NCI-H226 (cell line): ENCODE measurements around the gene SH3RF3.

Source experiments
- DNase-seq: peaks from one replicate; pipeline ENCODE4 v3.0.0-alpha.2; 2015

The SH3RF3 gene

DNA sequence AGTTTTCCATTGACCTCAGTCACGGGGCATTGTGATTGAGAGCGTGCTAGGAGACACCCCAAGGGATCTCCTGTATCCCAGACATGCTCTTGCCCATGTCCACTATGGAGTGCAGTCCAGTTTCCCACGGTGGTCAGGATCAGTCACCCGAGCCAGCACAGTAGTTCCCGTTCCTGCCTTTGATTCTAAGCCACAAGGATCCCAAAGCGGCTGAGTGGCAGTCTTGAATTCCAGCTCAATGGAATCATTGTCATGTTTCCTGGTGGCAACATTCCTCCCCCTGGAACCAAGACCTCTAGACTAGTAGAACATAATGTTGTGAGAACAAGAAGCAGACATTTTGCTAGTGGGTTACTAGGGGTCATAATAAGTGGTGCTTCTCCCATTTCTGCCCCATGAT is 330.5 kb downstream of the SH3RF3 start:
- no peak for DNase-seq

DNA sequence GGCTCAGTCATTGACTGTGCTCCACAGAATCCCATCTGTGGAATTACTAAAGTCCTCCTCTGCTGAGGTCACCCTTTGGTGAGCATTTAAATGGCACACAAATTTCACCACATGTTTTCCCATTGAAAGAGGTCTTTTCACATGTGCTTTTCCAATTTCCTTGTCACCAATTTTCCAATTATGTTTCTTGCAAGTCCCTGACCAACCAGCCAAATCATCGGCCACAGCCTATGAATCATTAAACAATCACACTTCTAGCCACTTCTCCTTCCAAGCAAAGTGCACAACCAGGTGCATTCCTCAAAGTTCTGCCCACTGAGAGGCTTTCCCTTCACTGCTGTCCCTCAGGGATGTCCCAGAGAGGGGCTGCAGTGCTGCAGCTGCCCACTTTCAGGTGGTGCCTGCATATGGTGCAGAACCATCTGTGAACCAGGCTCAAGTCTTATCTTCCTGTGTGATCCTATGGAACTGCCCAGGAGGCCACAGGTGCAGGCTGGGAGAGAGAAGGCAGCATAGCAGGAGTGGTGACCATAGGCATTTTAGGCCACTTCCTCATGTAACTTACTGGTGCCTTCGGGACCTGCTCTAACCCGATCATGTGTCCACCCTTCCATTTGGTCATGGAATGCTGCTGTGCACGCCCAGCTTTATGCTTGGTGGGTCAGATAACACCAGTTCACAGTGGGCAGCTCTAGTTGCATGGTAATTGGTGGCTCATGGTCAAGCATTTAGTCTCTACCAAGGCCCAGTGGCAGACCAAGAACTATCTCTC is 331.7 kb downstream of the SH3RF3 start:
- DNase-seq: no peak

DNA sequence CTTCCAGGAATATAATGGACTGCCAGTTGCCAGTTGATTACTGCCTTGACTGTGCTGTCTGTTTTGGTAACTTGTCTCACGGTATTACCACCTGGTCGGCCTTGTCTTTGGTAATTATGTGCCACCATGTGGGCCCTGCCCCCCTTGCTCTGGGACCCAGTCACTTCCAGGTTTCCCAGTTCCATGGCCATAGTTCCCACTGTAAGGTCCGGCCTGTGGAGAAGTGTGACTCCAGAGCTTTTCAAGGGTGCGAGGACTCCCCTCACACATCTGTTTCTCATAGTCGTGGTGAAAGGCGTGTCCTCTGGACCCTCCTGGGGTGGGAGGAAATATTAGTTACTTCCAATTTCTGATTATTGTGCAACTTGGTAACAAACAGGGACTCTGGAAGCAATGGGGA is 334.2 kb downstream of the SH3RF3 start:
- DNase-seq: no peak

DNA sequence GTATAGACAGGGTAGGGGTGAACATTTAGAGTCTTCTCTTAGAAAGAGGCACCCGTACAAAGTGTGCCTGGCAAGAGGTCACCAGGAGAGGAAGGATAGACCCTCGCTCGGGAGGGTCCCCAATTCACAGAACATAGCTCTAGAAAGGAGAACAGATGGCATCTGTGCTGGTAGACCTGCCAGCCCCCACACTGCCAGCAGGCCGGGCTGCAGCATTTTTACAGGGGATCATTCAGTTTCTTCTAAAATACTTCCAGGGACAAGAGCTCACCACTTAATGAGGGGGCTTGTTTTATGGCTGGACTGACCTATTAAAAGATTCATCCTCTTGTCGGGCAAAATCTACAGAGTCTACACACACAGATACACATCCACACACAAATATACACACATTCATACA is 334.9 kb downstream of the SH3RF3 start:
- no peak for DNase-seq

DNA sequence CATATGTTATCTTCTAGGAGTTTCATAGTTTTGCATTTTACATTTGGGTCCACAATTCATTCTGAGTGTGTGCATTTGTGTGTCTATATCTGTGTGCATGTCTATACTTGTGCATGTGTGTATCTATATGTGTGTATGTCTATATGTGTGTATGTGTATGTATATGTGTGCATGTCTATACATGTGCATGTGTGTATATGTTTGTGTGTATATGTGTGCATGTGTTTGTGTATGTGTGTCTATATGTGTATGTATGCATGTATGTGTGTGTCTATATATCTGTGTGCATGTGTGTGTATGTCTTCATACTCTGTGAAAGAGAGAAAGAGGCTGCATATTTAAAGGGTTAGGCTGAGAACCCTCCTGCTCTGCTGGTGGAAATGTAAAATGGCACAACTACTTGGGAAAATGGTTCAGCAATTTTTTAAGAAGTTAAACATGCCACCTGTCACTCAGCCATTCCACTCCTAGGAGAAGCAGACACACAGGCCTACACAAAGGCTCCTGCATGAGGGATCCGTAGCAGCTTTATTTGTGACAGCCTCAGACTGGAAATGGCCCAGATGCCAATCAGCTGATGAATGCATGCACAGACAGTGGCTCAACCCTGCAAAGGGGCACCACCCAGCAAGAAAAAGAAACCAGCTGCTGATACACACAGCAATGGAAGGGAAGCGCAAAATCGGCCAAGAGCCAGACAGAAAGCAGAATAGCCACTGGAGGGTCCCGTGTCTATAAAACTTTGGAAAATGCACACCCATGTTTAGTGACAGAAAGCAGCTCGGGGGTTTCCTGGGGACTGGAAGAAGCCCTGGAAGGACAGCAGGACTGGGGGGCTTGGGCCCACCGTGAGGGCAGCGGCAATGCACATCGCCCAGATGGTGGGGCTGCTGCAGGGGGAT is 337.9 kb downstream of the SH3RF3 start:
- DNase-seq: no peak

DNA sequence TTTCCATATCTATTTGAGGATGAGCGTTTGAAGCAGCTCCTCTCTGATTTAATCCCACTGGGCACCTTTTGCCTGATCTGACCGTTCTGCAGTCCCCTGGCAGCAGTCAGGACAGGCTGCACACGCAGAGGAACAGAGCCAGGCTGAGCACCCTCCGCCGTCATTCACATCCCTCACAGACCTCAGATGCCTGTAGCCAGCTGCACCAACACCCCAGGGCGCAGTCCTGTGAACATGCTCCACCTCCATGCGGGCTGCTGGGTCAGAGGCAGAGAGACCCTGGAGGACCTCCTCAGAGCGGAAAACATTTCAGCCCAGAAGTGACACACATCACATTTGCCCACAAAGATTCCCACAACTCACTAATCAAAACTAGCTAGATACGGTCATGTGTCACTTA is 338.7 kb downstream of the SH3RF3 start:
- DNase-seq: no peak

DNA sequence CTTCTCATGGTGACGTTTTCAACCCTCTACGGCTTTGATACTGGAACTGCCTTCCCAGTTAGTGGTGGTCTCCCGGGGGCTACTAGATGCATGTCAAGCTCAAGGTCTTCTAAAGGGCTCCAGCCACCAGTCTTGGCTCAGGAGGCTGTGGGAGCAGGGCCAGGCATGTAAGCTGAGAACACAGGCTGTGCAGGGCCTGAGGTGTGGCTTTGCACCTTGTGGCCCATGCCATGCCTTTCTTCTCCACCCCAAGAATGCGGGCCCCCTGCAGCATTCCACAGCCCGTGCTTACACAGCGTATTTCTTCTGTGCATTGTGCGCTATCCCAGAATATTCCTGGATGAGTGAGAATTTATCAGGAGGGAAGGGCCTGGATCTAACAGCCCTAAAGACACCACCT is 339.9 kb downstream of the SH3RF3 start:
- DNase-seq: no peak

DNA sequence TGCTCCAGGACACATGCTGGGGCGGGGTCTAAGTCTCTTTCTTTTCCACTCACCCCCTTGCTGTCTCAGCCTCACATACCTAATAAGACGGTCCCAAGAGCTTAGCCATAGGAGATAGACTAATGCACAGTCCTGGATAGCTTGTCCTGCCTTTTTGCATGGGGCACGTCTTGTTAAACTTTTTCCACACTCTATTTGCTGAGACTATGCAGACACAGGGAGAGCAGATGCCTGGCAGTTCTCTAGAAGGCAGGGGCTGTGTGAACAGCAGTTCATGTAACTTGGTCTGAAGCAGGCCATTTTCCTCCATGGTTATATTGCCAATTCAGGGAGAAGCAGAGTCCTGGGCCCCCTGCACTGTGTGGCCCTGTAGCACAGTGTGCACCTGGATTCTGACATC is 342.7 kb downstream of the SH3RF3 start:
- no peak for DNase-seq

DNA sequence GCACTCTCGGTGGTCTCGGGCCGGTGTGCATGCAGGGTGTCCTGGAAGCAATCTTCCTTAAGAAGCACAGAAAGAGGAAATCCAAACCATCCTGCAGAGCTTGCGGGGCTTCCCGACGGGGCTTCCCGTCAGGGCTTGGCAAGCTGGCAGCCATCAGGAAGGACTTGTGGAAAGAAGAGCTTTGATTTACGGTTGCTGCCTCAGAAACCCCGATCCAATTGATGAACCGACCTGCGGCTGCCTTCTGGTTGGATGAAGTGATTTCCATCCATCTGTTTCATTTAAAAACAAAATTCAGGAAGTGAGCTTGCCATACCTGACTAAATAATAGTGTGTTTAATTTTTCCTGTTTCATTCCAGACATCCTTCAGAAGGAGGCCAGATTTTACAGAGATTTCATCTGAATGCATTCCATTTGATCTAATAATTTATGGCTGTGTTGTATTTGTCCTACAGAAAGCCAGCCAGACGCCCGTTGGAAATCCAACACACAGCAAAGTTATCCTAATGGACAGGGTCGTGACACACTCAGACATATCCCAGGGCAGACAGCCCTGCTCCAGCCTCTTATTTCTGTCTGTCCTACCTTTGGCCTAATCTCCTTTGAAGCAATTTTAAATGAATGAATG is 343.4 kb downstream of the SH3RF3 start:
- DNase-seq: no peak

DNA sequence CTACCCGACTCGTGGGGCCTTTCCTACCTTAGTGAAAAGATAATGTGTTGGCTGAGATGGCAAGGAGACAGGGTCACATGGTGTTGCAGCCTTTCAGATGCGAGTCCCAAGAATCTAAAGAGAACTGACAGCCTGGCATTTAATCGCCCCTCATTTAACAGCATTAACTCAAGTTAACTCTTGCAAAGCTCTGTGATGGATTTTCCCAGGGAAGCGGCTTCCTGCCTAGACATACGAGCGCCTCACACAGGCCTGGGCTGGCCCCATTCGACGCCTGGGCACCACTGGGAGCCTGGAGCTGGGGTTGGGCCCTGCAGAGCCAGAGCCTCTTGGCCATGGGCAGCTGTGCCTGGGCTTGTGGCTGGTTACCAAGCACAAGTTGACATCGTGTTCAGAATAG is 344.0 kb downstream of the SH3RF3 start:
- no peak for DNase-seq

DNA sequence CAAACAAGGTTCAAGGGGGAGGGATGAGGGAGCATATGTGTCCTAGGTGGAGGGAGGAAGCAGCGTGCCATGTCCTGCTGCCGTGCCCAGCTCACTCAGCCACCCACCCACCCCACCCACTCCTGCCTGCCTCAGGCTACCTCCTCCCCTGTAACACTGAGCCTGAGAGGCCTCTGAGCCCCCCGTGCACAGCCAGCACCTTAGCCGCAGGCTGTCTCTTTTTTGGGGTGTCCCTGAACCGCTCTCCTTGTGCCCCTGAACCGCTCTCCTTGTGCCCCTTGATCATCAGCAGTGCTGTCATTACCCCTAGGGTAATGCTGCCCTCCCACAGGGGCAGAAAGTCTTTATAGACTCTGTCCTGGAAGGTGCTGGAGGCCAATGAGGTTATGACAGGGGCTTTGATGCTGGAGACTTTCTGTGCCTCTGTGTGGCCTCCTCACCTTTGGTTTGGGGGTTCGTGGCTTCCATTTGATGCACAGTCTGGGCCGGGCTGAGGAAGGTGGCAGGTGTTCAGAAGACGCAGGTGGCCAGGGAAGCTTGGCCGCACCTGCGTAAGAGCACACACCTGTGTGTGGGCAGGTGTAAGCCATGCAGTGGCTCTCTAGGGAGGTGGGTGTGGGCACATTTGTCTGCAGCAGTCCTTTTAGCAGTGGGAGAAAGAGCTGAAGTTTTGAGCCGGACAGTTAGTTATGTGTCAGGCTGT is 344.8 kb downstream of the SH3RF3 start:
- no peak for DNase-seq

DNA sequence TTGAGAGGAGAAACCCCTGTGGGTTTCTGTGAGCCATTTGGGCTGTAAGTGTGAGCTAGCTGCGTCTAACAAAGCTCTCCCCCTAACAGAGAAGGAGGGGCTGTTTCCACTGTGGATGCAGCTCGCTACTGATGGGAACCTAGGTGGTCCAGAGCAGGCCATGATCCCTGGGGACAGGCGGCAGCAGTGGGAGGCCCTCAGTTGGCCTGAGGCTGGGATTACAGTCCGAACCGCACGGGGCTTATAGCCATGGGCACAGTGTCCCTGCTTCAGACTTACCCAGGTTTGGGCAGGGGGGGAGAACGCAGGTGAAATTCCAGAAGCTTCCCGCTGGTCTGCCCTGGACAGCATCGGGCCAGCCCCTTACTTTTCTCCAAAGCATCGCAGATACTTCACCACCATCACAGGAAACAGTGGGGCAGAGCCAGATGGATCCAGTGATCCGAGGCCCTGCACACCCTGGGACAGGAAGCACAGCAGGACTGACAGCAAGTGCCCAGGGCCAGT is 345.4 kb downstream of the SH3RF3 start:
- DNase-seq: no peak

DNA sequence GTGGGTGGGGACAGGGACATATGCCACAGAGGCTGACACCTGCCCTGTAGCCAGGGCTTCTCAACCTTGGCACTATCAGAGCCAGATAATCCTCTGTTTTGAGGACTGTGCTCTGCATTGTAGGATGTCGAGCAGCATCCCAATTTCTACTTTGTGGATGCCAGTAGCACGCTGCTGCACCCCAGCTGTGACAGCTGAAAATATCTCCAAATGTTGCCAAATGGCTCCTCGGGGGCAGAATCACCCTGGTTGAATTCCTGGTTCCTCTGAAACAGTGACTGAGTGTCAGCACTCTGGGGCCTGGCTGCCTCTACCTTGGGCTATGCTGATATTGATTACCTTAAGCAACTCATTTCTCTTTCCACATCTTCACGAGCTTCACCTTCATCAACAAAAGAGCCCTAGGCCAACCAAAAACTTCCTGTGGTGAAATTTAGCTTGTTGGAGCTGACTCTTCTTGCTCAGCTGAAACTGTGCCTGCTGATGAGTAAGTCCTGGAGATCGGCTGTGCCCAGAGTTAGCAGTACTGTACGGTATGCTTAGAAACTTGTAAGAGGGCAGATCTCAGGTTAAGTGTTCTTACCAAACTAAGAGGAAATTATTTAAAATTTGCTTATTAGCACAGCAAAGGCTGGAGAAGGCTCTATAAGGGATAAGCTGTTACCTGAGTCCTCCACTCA is 346.7 kb downstream of the SH3RF3 start:
- no peak for DNase-seq

DNA sequence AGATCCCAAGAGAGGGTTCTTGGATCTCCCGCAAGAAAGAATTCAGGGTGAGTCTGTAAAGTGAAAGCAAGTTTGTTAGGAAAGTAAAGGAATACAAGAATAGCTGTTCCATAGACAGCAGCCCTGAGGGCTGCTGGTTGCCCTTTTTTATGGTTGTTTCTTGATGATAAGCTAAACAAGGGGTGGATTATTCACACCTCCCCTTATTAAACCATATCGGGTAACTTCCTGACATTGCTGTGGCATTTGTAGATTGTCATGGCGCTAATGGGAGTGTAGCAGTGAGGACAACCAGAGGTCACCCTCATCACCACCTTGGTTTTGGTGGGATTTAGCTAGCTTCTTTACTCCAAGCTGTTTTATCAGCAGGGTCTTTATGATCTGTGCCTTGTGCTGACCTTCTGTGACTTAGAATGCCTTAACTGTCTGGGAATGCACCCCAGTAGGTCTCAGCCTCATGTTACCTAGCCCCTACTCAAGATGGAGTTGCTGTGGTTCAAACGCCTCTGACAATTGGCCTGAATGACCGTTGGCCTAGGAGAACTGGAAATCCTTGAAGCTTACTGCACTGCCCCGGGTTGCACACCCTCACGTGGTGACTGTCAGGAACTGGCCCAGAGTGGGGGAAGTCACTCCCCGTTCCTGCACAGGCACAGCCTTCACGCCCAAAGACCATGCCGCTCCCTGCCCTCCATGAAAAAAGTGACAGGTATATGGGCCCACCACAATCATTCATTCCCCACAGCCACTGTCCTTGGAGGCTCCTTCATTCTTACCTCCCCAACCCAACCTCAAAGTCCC is 347.8 kb downstream of the SH3RF3 start:
- no peak for DNase-seq

DNA sequence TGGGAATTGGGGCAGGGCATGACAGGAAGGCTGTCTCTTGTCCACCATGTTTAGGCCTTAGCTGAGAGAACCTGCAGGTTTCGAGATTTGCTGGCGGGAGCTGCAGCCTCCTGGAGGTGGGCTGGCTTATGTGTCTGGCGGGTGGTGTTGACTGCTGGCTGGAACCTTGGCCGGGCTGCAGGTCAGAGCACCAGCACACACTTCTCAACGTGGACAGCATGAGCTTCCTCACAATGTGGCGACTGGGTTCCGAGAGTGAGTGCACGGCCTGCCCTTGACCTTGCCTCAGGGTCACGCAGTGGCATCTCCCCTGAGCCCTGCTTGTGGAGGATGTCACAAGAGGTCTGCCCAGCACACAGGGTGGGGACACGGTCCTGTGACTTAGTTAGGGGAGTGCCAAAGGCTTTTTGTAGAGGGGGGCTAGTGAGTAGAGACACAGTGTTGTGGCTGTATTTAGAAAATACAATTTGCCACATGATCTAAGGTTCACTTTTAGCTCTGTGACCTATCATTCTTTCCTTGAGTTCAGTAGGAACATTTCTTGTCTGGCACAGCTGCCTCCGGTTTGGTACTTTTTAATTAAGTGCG is 350.0 kb downstream of the SH3RF3 start:
- no peak for DNase-seq

DNA sequence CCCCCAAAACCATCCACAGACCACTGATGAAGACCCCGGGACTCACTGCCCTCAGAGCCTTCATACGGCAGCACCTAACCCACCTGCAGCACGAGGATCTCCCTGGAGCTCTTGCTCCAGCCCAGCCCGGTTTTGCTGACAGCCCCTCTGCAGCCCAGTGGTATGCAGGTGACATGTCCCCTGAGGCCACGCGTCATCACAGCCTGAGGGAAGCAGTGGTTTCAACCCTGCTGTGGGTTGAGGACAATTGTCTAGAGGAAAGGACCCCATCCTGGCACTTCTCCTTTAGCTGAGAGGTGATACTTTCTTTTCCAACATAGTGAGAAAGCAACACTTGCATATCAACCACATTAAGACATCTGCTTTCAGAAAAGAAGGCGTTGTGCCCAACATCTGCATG is 350.8 kb downstream of the SH3RF3 start:
- no peak for DNase-seq

DNA sequence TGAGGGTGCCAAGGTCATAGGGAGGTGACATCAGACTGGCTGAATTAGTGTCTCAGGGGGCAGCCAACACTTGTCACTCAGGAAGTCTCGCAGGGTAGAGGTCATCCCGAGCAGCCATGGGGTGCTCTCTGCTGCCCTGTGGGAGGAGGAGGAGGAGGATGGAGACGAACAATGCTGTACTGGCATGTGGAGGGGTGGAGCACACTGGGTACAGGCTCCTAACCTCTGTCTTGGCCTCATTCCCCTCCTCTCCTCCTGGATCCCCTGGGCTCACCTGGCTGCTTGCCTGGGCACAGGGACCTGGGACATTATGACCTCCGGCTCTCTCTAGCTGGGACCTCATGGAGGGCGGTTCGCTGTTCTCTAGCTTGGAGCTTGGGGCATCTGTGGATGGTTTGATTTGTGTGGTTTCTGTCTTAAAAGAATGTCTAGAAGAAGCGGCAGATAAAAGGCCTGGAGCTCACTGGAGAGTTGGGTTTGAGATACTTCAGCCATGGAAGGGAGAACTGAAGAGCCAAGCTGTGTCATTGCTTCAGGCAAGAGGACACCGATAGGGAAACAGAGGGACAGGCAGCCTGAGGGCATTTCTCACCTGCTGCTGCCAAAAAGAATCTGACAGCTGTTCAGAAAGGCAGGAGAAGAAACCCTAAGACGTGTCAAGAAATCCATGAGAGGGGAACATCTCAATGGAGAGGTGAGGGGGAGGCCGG is 351.6 kb downstream of the SH3RF3 start:
- no peak for DNase-seq

DNA sequence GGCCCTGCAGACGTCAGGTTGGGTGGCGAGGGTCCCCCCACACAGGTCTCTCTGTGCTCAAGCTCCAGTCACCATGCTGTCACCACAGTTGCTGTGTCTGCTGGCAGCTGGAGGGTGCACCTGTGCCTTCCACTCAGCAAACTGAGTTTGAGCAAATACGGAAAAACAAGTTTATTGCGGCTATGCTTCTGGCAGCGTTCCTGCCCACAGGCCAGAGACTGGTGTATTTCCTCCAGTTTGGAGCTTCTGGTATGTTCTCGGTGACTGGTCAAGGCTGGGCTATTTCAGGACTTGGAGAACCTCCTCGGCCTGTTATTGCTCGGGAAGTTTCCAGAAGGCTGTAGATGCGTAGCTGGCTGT is 352.2 kb downstream of the SH3RF3 start:
- DNase-seq: no peak

DNA sequence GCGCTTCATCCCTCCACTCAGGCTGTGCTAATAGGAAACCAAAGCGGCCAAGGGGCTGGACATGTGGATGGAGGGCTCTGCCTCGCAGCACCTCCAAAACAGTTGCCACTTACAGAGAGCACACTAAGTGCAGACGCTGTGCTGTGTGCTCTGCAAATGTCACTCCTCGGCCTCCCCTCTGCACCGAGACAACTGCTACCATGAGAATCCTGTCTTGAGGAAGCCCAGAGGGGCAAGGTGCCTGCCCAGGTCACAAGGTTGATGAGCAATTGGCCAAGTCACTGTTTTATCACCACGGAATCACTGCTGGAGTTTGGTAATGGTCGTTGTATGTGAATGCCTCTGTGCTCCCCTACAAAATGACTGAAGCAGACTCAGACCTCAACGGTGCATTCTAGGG is 352.6 kb downstream of the SH3RF3 start:
- DNase-seq: no peak

DNA sequence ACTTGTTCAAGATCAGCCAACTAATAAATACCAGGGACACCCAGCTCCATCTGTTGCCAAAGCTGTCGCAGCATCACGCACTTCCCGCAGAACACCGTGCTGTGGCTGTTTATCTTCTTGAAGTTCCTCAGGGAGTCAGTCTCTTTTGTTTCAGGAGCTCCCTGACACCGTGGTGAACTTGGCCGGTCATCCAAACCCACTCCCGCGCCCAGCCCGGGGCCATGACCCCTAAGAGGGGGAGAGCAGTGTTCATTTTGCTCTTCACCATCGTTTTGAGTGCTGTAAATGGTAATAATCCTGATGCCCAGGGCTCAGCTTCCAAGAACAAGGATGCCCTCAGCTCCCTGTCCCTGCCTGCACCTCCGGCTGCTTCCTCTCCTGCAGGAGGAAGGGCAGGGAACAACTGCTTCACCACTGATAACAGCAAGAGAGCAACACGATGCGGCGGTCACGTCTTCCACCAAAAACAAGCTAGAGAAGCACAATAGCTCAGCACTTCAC is 353.4 kb downstream of the SH3RF3 start:
- no peak for DNase-seq
